AG09309 (cell line): ENCODE data around the gene NIT2.
"Not testable (repeated sequence)": the region's sequence is repeated elsewhere in the genome, so short reads cannot be mapped to it uniquely, and the experiment has no call there.

Experiments used
- DNase-seq: peaks from one replicate; pipeline ENCODE4 v3.0.0-alpha.2; 2010; ENCODE audit warnings: low read depth
- H3K4me3 ChIP-seq: 2 replicates; pipeline ENCODE4 v1.5.1; 2011; ENCODE audit warnings: mild to moderate bottlenecking, low read depth, low read length, moderate library complexity; ENCODE audit not compliant: control insufficient read depth
- CTCF ChIP-seq: IDR thresholded peaks from 2 replicates; pipeline ENCODE4 v1.5.1; 2011; ENCODE audit warnings: mild to moderate bottlenecking, low read depth, low read length, inconsistent platforms; ENCODE audit not compliant: insufficient read depth, control insufficient read depth; ENCODE audit errors: missing control alignments

The NIT2 gene

GRCh38 chr3:100335434-100335833 is 877 bp downstream of the NIT2 start:
- peak overlapping the region; percentile 74 for H3K4me3 ChIP-seq
- DNase-seq: no peak
- no peak for TF ChIP-seq CTCF

- not testable (repeated sequence) for DNase-seq, H3K4me3 ChIP-seq
These were observed 1.7 kb downstream of the NIT2 start for GRCh38 chr3:100336229-100336628.

- no peak for DNase-seq
- TF ChIP-seq CTCF: no peak
- H3K4me3 ChIP-seq: no peak overlapping the region
These were observed 4.4 kb downstream of the NIT2 start for GRCh38 chr3:100338911-100339310.

GRCh38 chr3:100339786-100340185 is 5.2 kb downstream of the NIT2 start:
- DNase-seq: no peak
- TF ChIP-seq CTCF: no peak
- no peak overlapping the region for H3K4me3 ChIP-seq

GRCh38 chr3:100340527-100340926 is 6.0 kb downstream of the NIT2 start:
- TF ChIP-seq CTCF: no peak
- no peak for DNase-seq
- H3K4me3 ChIP-seq: no peak overlapping the region

GRCh38 chr3:100348727-100349126 is 14.2 kb downstream of the NIT2 start:
- DNase-seq: no peak
- no peak for TF ChIP-seq CTCF
- no peak overlapping the region for H3K4me3 ChIP-seq

- not testable (repeated sequence) for DNase-seq
These were observed 17.2 kb downstream of the NIT2 start for GRCh38 chr3:100351770-100352169.

More at GRCh38 chr3:100351770-100352169, 17.2 kb downstream of the NIT2 start:
- not testable (repeated sequence) for H3K4me3 ChIP-seq
